Sigmoid colon (tissue), 4 donors: ENCODE measurements around the gene GAPDHS.

Source experiments
- CTCF ChIP-seq, 4 experiments: fragments of 450-650 bp in 3 of 4; fragments of 200-600 bp in 1 of 4; IDR thresholded peaks; one replicate each; pipeline ENCODE4 v1.5.1; 2016 to 2019; ENCODE audit warnings: antibody characterized with exemption in 4 of 4, mild to moderate bottlenecking in 3 of 4, moderate library complexity in 2 of 4
- EP300 ChIP-seq, 4 donors: sonication (generic); formaldehyde crosslinking; IDR thresholded peaks; one replicate each; pipeline ENCODE4 v1.6.1; 2017; ENCODE audit warnings: antibody characterized with exemption in 4 of 4
- POLR2A ChIP-seq, 2 donors: fragments of 450-650 bp; IDR thresholded peaks; one replicate each; pipeline ENCODE4 v1.6.1; 2016; ENCODE audit warnings: antibody characterized with exemption in 2 of 2, mild to moderate bottlenecking in 2 of 2, moderate library complexity in 2 of 2
- POLR2AphosphoS5 ChIP-seq, 4 donors: sonication (generic); formaldehyde crosslinking; IDR thresholded peaks; one replicate each; pipeline ENCODE4 v1.6.1; 2017; ENCODE audit warnings: antibody characterized with exemption in 4 of 4

GRCh38 chr19:35510626-35510964, 22.7 kb upstream of the GAPDHS start:
- TF ChIP-seq CTCF (IDR thresholded peaks at IDR 0.05) (peak in 2 of 4 experiments; percentile 2 to 14), POLR2A (IDR thresholded peaks at IDR 0.05) (no peak), EP300 (IDR thresholded peaks at IDR 0.05) (no peak), POLR2AphosphoS5 (IDR thresholded peaks at IDR 0.05) (no peak)
